H1 (cell line): ENCODE data around the gene MRPS12. TPM values are rescaled to one million over a fixed set of nuclear protein-coding genes. Genes with fewer than 3 reads are reported as not detected.

Experiments used
- RNF2 ChIP-seq: fragments of 200-900, 300-1000 bp; sonication (generic); IDR thresholded peaks from 2 replicates; pipeline ENCODE4 v1.7.1; 2016; ENCODE audit warnings: borderline replicate concordance, low read depth, mild to moderate bottlenecking, antibody characterized with exemption, low read length; ENCODE audit not compliant: poor library complexity, severe bottlenecking; ENCODE audit errors: missing control alignments
- polyA plus RNA-seq, 7 experiments: library from polyadenylated mRNA; depleted of rRNA in 3 of 7; stranded (reverse) in 5 of 7; unstranded in 2 of 7; fragments of >200 nt in 5 of 7; fragments of 200-250 nt in 2 of 7; gene quantifications; 1 replicate in 5 of 7; 2 replicates in 1 of 7; 4 replicates in 1 of 7; pipeline versions ENCODE4 v1.2.1 to v1.2.3, GENCODE V29; 2011 to 2013; ENCODE audit warnings: missing spikeins in 2 of 7, mixed read lengths in 2 of 7
- total RNA-seq: library from RNA; stranded (reverse); fragmentation: NEBNext Ultra II Directional; extraction: Animal tissue kit (Norgen Biotek cat#: 25700); gene quantifications from 2 replicates; pipeline ENCODE4 v1.2.1, GENCODE V29; 2021
- TF ChIP-seq, protein P1 (sequence below): fragments of 300-600 bp; sonication (generic); IDR thresholded peaks from 2 replicates; pipeline ENCODE4 v1.7.1; 2012; ENCODE audit warnings: low read length, moderate library complexity, mild to moderate bottlenecking, inconsistent platforms; ENCODE audit not compliant: insufficient replicate concordance

Gene MRPS12
- total and polyA plus RNA-seq, 2 of the 8 experiments (the other 6 are each of a cell fraction or from before 2014, with no cell fraction given): 79.0 to 175 TPM

DNA sequence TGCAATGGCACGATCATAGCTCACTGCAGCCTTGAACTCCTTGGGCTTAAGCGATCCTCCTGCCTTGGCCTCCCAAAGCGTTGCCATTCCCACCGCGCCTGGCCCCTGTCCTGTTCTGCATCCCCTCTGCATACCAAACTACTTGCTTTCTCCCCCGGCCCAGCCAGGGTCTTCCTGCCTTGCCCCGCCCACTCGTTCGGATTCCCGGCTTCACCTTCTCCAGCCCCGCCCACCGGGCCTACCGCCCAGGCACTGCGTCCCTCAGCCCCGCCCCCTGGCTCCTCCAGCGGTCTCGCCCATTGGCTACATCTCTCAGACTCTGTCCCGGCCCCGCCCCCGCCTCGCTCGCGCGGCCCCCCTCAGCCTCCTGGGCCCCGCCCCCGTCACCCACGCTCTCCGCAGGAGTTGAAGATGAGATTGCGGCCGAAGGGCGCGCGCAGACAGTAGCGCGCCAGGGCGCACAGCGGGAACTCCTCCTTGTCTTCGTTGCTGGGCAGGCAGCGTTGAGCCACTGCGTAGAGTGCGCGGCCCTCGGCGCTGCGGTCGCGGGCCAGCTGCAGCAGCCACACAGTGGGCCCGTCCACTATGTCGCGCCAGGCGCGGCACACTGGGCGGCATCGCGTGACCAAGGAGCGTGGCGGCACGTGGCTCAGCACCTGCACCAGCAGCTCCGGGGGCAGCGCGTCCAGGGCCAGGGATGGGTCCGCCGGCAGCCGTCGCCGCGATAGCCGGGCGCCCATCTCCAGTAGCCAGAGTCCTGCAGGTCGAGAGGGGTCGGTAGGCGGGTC is 19.0 kb downstream of the MRPS12 start (continued):
- TF ChIP-seq, protein P1, sequence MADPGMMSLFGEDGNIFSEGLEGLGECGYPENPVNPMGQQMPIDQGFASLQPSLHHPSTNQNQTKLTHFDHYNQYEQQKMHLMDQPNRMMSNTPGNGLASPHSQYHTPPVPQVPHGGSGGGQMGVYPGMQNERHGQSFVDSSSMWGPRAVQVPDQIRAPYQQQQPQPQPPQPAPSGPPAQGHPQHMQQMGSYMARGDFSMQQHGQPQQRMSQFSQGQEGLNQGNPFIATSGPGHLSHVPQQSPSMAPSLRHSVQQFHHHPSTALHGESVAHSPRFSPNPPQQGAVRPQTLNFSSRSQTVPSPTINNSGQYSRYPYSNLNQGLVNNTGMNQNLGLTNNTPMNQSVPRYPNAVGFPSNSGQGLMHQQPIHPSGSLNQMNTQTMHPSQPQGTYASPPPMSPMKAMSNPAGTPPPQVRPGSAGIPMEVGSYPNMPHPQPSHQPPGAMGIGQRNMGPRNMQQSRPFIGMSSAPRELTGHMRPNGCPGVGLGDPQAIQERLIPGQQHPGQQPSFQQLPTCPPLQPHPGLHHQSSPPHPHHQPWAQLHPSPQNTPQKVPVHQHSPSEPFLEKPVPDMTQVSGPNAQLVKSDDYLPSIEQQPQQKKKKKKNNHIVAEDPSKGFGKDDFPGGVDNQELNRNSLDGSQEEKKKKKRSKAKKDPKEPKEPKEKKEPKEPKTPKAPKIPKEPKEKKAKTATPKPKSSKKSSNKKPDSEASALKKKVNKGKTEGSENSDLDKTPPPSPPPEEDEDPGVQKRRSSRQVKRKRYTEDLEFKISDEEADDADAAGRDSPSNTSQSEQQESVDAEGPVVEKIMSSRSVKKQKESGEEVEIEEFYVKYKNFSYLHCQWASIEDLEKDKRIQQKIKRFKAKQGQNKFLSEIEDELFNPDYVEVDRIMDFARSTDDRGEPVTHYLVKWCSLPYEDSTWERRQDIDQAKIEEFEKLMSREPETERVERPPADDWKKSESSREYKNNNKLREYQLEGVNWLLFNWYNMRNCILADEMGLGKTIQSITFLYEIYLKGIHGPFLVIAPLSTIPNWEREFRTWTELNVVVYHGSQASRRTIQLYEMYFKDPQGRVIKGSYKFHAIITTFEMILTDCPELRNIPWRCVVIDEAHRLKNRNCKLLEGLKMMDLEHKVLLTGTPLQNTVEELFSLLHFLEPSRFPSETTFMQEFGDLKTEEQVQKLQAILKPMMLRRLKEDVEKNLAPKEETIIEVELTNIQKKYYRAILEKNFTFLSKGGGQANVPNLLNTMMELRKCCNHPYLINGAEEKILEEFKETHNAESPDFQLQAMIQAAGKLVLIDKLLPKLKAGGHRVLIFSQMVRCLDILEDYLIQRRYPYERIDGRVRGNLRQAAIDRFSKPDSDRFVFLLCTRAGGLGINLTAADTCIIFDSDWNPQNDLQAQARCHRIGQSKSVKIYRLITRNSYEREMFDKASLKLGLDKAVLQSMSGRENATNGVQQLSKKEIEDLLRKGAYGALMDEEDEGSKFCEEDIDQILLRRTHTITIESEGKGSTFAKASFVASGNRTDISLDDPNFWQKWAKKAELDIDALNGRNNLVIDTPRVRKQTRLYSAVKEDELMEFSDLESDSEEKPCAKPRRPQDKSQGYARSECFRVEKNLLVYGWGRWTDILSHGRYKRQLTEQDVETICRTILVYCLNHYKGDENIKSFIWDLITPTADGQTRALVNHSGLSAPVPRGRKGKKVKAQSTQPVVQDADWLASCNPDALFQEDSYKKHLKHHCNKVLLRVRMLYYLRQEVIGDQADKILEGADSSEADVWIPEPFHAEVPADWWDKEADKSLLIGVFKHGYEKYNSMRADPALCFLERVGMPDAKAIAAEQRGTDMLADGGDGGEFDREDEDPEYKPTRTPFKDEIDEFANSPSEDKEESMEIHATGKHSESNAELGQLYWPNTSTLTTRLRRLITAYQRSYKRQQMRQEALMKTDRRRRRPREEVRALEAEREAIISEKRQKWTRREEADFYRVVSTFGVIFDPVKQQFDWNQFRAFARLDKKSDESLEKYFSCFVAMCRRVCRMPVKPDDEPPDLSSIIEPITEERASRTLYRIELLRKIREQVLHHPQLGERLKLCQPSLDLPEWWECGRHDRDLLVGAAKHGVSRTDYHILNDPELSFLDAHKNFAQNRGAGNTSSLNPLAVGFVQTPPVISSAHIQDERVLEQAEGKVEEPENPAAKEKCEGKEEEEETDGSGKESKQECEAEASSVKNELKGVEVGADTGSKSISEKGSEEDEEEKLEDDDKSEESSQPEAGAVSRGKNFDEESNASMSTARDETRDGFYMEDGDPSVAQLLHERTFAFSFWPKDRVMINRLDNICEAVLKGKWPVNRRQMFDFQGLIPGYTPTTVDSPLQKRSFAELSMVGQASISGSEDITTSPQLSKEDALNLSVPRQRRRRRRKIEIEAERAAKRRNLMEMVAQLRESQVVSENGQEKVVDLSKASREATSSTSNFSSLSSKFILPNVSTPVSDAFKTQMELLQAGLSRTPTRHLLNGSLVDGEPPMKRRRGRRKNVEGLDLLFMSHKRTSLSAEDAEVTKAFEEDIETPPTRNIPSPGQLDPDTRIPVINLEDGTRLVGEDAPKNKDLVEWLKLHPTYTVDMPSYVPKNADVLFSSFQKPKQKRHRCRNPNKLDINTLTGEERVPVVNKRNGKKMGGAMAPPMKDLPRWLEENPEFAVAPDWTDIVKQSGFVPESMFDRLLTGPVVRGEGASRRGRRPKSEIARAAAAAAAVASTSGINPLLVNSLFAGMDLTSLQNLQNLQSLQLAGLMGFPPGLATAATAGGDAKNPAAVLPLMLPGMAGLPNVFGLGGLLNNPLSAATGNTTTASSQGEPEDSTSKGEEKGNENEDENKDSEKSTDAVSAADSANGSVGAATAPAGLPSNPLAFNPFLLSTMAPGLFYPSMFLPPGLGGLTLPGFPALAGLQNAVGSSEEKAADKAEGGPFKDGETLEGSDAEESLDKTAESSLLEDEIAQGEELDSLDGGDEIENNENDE: no peak
- TF ChIP-seq RNF2: no peak
